Endodermal cell (in vitro differentiated cells): ENCODE measurements around the gene MCTS1. TPM values are rescaled to one million over a fixed set of nuclear protein-coding genes. Genes with fewer than 3 reads are reported as not detected.

Source experiments
- DNase-seq: peaks from one replicate; pipeline ENCODE4 v3.0.0-alpha.2; 2017
- H3K27ac ChIP-seq: 2 replicates; pipeline ENCODE4 v1.5.1; 2013; ENCODE audit warnings: mild to moderate bottlenecking, low read depth, low read length, moderate library complexity
- H3K27me3 ChIP-seq: 2 replicates; pipeline ENCODE4 v1.6.1; 2013; ENCODE audit warnings: mild to moderate bottlenecking, low read length, moderate library complexity; ENCODE audit not compliant: insufficient read depth, control insufficient read depth, poor library complexity, severe bottlenecking
- H3K36me3 ChIP-seq: 2 replicates; pipeline ENCODE4 v1.7.0; 2013; ENCODE audit warnings: mild to moderate bottlenecking, low read length, moderate library complexity; ENCODE audit not compliant: control insufficient read depth, insufficient read depth
- H3K4me1 ChIP-seq: one replicate; pipeline ENCODE4 v1.7.0; 2013; ENCODE audit warnings: low read length; ENCODE audit not compliant: control insufficient read depth, insufficient read depth
- H3K4me3 ChIP-seq: 2 replicates; pipeline ENCODE4 v1.5.1; 2013; ENCODE audit warnings: mild to moderate bottlenecking, low read length, moderate library complexity
- H3K9ac ChIP-seq: 2 replicates; pipeline ENCODE4 v1.6.1; 2013; ENCODE audit warnings: mild to moderate bottlenecking, low read length, moderate library complexity; ENCODE audit not compliant: poor library complexity, severe bottlenecking; ENCODE audit errors: extremely low read depth
- H3K9me3 ChIP-seq: 2 replicates; pipeline ENCODE4 v1.6.1; 2013; ENCODE audit warnings: mild to moderate bottlenecking, low read length, moderate library complexity; ENCODE audit not compliant: control insufficient read depth
- H3K27ac Mint-ChIP-seq: 2 replicates; pipeline ENCODE4 v1.8.0; 2020; ENCODE audit warnings: mixed read lengths
- H3K27me3 Mint-ChIP-seq: 2 replicates; pipeline ENCODE4 v1.8.0; 2021; ENCODE audit warnings: mild to moderate bottlenecking, mixed read lengths; ENCODE audit not compliant: insufficient read depth
- H3K36me3 Mint-ChIP-seq: 2 replicates; pipeline ENCODE4 v1.8.0; 2020; ENCODE audit warnings: low read depth, mixed read lengths
- H3K4me1 Mint-ChIP-seq: 2 replicates; pipeline ENCODE4 v1.8.0; 2020; ENCODE audit warnings: mixed read lengths
- H3K4me3 Mint-ChIP-seq: 2 replicates; pipeline ENCODE4 v1.8.0; 2020; ENCODE audit warnings: mild to moderate bottlenecking, moderate library complexity, mixed read lengths
- H3K9me3 Mint-ChIP-seq: 2 replicates; pipeline ENCODE4 v1.8.0; 2020; ENCODE audit warnings: mild to moderate bottlenecking, mixed read lengths
- WGBS, 2 experiments: methylation state at CpG; one replicate each; pipeline versions ENCODE4 v1.1.5 to v1.1.7; 2013; ENCODE audit warnings: missing lambda C conversion rate in 2 of 2, mixed read lengths in 1 of 2; ENCODE audit not compliant: insufficient coverage in 1 of 2, insufficient read length in 1 of 2; 5-methylcytosine and 5-hydroxymethylcytosine counted together
- total RNA-seq, 2 donors: library from RNA; stranded (reverse); fragmentation: NEBNext Ultra II Directional in 1 of 2; extraction: Animal tissue kit (Norgen Biotek cat#: 25700) in 1 of 2; gene quantifications; 2 replicates in 1 of 2; 3 replicates in 1 of 2; pipeline ENCODE4 v1.2.1, GENCODE V29; 2021
- TF ChIP-seq, protein P1 (sequence below): fragments of 200-600 bp; sonication (generic); conservative IDR thresholded peaks from 2 replicates; pipeline ENCODE4 v1.5.0; 2021; ENCODE audit warnings: antibody characterized with exemption, mild to moderate bottlenecking

MCTS1 gene
- total RNA-seq, 2 donors from 2014 or later, result 24.0 to 27.3 TPM

DNA sequence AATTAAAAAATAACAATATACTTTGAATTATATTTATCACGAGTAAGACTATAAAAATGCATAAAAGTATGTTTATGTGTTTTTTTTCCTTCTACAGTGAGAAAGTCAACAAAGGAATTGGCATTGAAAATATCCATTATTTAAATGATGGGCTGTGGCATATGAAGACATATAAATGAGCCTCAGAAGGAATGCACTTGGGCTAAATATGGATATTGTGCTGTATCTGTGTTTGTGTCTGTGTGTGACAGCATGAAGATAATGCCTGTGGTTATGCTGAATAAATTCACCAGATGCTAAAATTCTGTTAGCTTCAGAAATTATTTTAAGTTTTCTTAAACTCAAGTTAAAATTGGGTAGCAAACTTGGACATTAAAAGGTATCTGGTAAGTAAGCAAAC, 8.2 kb downstream of the MCTS1 start:
- peaks cover 19% of the 10 kb centered on the region for H3K36me3 Mint-ChIP-seq
- no peaks in the 10 kb centered on the region for H3K27me3 Mint-ChIP-seq
- H3K9me3 ChIP-seq, result no peaks in the 10 kb centered on the region
- no peak for DNase-seq
- TF ChIP-seq, protein P1, sequence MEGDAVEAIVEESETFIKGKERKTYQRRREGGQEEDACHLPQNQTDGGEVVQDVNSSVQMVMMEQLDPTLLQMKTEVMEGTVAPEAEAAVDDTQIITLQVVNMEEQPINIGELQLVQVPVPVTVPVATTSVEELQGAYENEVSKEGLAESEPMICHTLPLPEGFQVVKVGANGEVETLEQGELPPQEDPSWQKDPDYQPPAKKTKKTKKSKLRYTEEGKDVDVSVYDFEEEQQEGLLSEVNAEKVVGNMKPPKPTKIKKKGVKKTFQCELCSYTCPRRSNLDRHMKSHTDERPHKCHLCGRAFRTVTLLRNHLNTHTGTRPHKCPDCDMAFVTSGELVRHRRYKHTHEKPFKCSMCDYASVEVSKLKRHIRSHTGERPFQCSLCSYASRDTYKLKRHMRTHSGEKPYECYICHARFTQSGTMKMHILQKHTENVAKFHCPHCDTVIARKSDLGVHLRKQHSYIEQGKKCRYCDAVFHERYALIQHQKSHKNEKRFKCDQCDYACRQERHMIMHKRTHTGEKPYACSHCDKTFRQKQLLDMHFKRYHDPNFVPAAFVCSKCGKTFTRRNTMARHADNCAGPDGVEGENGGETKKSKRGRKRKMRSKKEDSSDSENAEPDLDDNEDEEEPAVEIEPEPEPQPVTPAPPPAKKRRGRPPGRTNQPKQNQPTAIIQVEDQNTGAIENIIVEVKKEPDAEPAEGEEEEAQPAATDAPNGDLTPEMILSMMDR, result no peak
- no peaks in the 10 kb centered on the region for H3K4me1 ChIP-seq
- no CpG with 5 or more reads among the region's 1 CpG for WGBS, 2 experiments
- H3K4me3 ChIP-seq, result no peak overlapping the region
- H3K4me3 Mint-ChIP-seq, result no peak overlapping the region
- H3K27me3 ChIP-seq, result no peaks in the 10 kb centered on the region
- H3K36me3 ChIP-seq, result peaks cover 33% of the 10 kb centered on the region
- no peaks in the 10 kb centered on the region for H3K4me1 Mint-ChIP-seq
- no peak overlapping the region for H3K27ac ChIP-seq
- peaks cover 30% of the 10 kb centered on the region for H3K9me3 Mint-ChIP-seq
- no peak overlapping the region for H3K27ac Mint-ChIP-seq
- H3K9ac ChIP-seq, result no peak overlapping the region

DNA sequence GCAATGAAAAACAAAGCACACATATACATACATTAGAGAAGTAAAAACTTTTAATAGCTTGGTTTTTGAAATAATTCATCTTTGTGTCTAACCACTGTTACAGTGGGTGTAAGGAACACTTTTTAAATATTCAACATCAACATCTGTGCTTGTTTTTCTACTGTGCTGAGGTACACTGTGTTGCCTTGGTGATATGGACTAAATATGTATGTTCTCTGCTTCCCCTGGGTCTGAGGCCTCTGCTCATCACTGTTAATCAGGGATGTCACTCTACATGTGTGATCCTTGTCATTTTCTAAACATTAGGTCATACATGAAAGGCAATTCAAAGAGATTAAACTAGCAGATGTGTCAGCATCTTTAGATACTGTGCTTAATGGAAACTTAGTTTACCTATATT, 10.9 kb downstream of the MCTS1 start:
- TF ChIP-seq, protein P1, result no peak
- H3K27ac Mint-ChIP-seq, result no peak overlapping the region
- peaks cover 16% of the 10 kb centered on the region for H3K36me3 Mint-ChIP-seq
- H3K9me3 Mint-ChIP-seq, result peaks cover 23% of the 10 kb centered on the region
- H3K4me1 Mint-ChIP-seq, result no peaks in the 10 kb centered on the region
- Histone ChIP-seq H3K27ac (no peak overlapping the region), H3K4me3 (no peak overlapping the region), H3K27me3 (no peaks in the 10 kb centered on the region), H3K4me1 (no peaks in the 10 kb centered on the region), H3K9ac (no peak overlapping the region), H3K36me3 (peaks cover 38% of the 10 kb centered on the region), H3K9me3 (no peaks in the 10 kb centered on the region)
- no peak for DNase-seq
- no peaks in the 10 kb centered on the region for H3K27me3 Mint-ChIP-seq
- no peak overlapping the region for H3K4me3 Mint-ChIP-seq

DNA sequence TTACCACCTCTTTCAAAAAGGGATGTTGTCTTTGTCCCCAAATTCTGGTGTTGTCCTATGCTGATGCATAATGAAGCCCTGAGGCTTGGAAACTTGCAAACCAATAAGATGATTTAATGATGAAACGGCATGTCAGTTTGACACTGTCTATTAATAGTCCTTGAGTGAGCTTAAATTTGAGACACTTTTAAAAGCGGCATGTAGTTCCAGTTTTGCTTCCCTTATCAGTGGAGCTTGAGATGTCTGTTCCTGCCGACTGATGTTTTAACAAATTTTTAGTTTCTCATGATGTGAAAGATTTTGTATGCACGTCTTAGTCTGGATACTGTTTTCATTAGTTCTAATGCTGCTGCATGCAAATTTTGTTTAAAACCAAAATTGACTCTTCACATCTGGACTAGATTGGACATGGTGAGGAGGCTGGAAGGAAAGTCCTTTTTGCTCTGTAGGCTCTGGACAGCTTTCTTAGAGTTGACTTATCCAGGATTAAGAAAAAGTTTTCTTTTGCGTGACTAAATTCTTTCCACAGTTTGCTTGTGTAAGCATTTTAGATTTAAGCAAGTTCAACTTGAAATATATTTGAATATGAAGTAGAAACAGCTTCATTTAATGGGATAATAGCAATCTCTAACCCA, 14.2 kb downstream of the MCTS1 start:
- H3K27ac Mint-ChIP-seq, result no peak overlapping the region
- no peak for DNase-seq
- Histone ChIP-seq H3K27ac (no peak overlapping the region), H3K4me1 (no peaks in the 10 kb centered on the region), H3K9me3 (no peaks in the 10 kb centered on the region), H3K27me3 (no peaks in the 10 kb centered on the region), H3K9ac (no peak overlapping the region), H3K4me3 (no peak overlapping the region), H3K36me3 (peaks cover 26% of the 10 kb centered on the region)
- peaks cover 14% of the 10 kb centered on the region for H3K36me3 Mint-ChIP-seq
- H3K27me3 Mint-ChIP-seq, result no peaks in the 10 kb centered on the region
- TF ChIP-seq, protein P1, result no peak
- no peaks in the 10 kb centered on the region for H3K4me1 Mint-ChIP-seq
- peaks cover 35% of the 10 kb centered on the region for H3K9me3 Mint-ChIP-seq
- H3K4me3 Mint-ChIP-seq, result no peak overlapping the region
- 95 to 97% methylated on average over 3 to 5 of the region's 5 CpGs for WGBS, 2 experiments
